ENCODE data around the gene CKAP2L.

GRCh38 chr2:112687522-112687921 is 76.9 kb downstream of the CKAP2L start:
- TF ChIP-seq EZH2 (IDR thresholded peaks at IDR 0.05; ENCODE audit: insufficient read depth, poor library complexity, severe bottlenecking) (no peak), EZH2phosphoT487 (IDR thresholded peaks at IDR 0.05; ENCODE audit: insufficient read depth, low read depth) (no peak)

All from GM23248 (cell line).